Lower leg skin (tissue), 3 donors: Measurements from ENCODE around the gene SNAI1.

Experiments
- POLR2A ChIP-seq, 2 donors: fragments of 450-650 bp; IDR thresholded peaks; one replicate each; pipeline ENCODE4 v1.6.1; 2016 to 2017; ENCODE audit warnings: antibody characterized with exemption in 2 of 2, mild to moderate bottlenecking in 1 of 2, moderate library complexity in 1 of 2
- TF ChIP-seq, protein P1 (sequence below), 3 donors: fragments of 450-650 bp; IDR thresholded peaks; one replicate each; pipeline ENCODE4 v1.5.1; 2016; ENCODE audit warnings: antibody characterized with exemption in 3 of 3, mild to moderate bottlenecking in 3 of 3, moderate library complexity in 2 of 3

DNA sequence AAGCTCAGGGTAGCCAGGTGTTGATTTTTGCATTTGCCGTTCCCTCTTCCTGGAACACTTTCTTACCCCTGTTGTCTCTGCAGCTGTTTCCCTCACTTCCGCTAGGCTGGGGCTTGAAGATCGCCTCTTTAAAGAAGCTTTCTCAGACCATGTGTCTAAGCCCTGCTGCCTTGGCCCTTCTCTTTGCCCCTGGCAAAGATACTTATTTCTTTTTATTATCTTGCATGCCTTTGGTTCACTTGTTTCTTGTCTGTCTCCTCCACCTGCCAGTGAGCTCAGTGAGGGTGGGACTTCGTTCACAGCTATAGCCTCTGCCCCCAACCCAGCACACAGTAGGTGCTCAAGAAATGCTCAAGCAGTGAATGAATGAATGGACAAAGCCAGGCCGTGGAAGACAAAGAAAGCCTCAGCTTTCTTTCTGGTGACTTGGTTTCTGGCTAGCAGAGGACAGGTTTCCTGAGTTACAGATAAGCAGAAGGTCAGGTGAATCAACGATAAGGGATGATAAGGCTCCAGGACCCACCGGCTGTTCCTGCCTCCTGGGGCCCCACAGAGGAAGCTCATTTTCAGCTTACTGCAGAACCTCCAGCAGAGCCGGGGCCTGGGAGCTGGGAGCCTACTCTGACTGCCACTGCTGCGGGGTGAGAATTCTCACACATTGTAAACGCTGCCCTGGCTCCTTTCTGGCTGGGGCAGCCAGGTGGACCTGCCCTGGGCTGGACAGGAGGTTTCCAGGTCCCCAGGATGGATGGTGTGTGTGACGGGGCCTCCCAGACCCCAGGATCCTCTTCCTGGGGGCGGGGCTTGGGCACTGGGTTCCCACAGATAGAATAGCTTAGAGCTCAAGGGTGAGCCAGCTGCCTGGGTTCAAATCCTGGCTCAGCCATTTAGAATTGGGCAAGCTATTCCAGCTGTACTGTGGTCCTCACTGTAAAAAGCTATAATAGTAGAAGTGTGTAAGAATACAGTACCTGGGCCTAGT lies 29.8 kb downstream of the SNAI1 start:
- TF ChIP-seq, protein P1, sequence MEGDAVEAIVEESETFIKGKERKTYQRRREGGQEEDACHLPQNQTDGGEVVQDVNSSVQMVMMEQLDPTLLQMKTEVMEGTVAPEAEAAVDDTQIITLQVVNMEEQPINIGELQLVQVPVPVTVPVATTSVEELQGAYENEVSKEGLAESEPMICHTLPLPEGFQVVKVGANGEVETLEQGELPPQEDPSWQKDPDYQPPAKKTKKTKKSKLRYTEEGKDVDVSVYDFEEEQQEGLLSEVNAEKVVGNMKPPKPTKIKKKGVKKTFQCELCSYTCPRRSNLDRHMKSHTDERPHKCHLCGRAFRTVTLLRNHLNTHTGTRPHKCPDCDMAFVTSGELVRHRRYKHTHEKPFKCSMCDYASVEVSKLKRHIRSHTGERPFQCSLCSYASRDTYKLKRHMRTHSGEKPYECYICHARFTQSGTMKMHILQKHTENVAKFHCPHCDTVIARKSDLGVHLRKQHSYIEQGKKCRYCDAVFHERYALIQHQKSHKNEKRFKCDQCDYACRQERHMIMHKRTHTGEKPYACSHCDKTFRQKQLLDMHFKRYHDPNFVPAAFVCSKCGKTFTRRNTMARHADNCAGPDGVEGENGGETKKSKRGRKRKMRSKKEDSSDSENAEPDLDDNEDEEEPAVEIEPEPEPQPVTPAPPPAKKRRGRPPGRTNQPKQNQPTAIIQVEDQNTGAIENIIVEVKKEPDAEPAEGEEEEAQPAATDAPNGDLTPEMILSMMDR (IDR thresholded peaks at IDR 0.05) = no peak
- TF ChIP-seq POLR2A (IDR thresholded peaks at IDR 0.05) = no peak
